ENCODE data around the gene INPP5E.

INPP5E gene

GRCh38 chr9:136418182-136419091 lies 21.2 kb downstream of the INPP5E start:
- TF ChIP-seq CTCF (IDR thresholded peaks at IDR 0.05; ENCODE audit: low read length, missing control alignments): no peak
- H3K4me3 ChIP-seq (replicated peaks; ENCODE audit: low read depth, low read length): no peak overlapping the region
- no peak for DNase-seq (ENCODE audit: low read depth)

GRCh38 chr9:136416914-136417313 lies 22.7 kb downstream of the INPP5E start:
- TF ChIP-seq CTCF (IDR thresholded peaks at IDR 0.05; ENCODE audit: low read length, missing control alignments): no peak
- no peak overlapping the region for H3K4me3 ChIP-seq (replicated peaks; ENCODE audit: low read depth, low read length)
- DNase-seq (ENCODE audit: low read depth): no peak

- TF ChIP-seq CTCF (IDR thresholded peaks at IDR 0.05; ENCODE audit: low read length, missing control alignments): no peak
- no peak overlapping the region for H3K4me3 ChIP-seq (replicated peaks; ENCODE audit: low read depth, low read length)
Observed at GRCh38 chr9:136416427-136416826, 23.2 kb downstream of the INPP5E start.

GRCh38 chr9:136412962-136413361 lies 26.7 kb downstream of the INPP5E start:
- peak; percentile 31 for DNase-seq (ENCODE audit: low read depth)
- TF ChIP-seq CTCF (IDR thresholded peaks at IDR 0.05; ENCODE audit: low read length, missing control alignments): no peak
- H3K4me3 ChIP-seq (replicated peaks; ENCODE audit: low read depth, low read length): no peak overlapping the region

More at GRCh38 chr9:136416427-136416826, 23.2 kb downstream of the INPP5E start:
- no peak for DNase-seq (ENCODE audit: low read depth)

- H3K4me3 ChIP-seq (replicated peaks; ENCODE audit: low read depth, low read length): peak overlapping the region; percentile 93
- no peak for TF ChIP-seq CTCF (IDR thresholded peaks at IDR 0.05; ENCODE audit: low read length, missing control alignments)
- no peak for DNase-seq (ENCODE audit: low read depth)
Observed at GRCh38 chr9:136411378-136411777, 28.3 kb downstream of the INPP5E start.

- H3K4me3 ChIP-seq (replicated peaks; ENCODE audit: low read depth, low read length): peak within 1 kb of the TSS; percentile 93
- TF ChIP-seq CTCF (IDR thresholded peaks at IDR 0.05; ENCODE audit: low read length, missing control alignments): no peak
Observed at GRCh38 chr9:136410500-136411287, 29.0 kb downstream of the INPP5E start, which contains the start of the genes ENTR1 and PMPCA. ENTR1 (minus strand) TSS chr9:136410614; CDS start chr9:136410397, 217 bp downstream. PMPCA (plus strand) TSS chr9:136410658; CDS start chr9:136410669, 11 bp downstream.

More at GRCh38 chr9:136410500-136411287, 29.0 kb downstream of the INPP5E start, which contains the start of the genes ENTR1 and PMPCA:
- DNase-seq (ENCODE audit: low read depth): peak; percentile 89

All from fibroblast of pulmonary artery (primary cell).